Glutamatergic neuron (in vitro differentiated cells): Measurements from ENCODE around the gene MCCC2. TPM values are rescaled to one million over a fixed set of nuclear protein-coding genes. Genes with fewer than 3 reads are reported as not detected.

Source experiments
- DNase-seq: peaks from one replicate; pipeline ENCODE4 v3.0.0; 2022
- H3K27ac Mint-ChIP-seq: one replicate; pipeline ENCODE4 v1.8.0; 2020; ENCODE audit warnings: mild to moderate bottlenecking, mixed read lengths, inconsistent platforms; ENCODE audit not compliant: unreplicated experiment
- H3K27me3 Mint-ChIP-seq: one replicate; pipeline ENCODE4 v1.8.0; 2020; ENCODE audit warnings: mild to moderate bottlenecking, moderate library complexity, mixed read lengths, inconsistent platforms; ENCODE audit not compliant: unreplicated experiment
- H3K36me3 Mint-ChIP-seq: one replicate; pipeline ENCODE4 v1.8.0; 2020; ENCODE audit warnings: mild to moderate bottlenecking, mixed read lengths, inconsistent platforms; ENCODE audit not compliant: unreplicated experiment
- H3K4me1 Mint-ChIP-seq: one replicate; pipeline ENCODE4 v1.8.0; 2020; ENCODE audit warnings: mild to moderate bottlenecking, low read depth, mixed read lengths, inconsistent platforms; ENCODE audit not compliant: unreplicated experiment
- H3K4me3 Mint-ChIP-seq: one replicate; pipeline ENCODE4 v1.8.0; 2020; ENCODE audit warnings: mild to moderate bottlenecking, mixed read lengths, inconsistent platforms; ENCODE audit not compliant: unreplicated experiment
- H3K9me3 Mint-ChIP-seq: one replicate; pipeline ENCODE4 v1.8.0; 2020; ENCODE audit warnings: mild to moderate bottlenecking, moderate library complexity, mixed read lengths, inconsistent platforms; ENCODE audit not compliant: unreplicated experiment
- CTCF ChIP-seq: fragments of 200-600 bp; sonication (generic); IDR thresholded peaks from one replicate; pipeline ENCODE4 v1.5.0; 2021; ENCODE audit not compliant: partially characterized antibody, unreplicated experiment
- total RNA-seq: library from RNA; stranded (reverse); fragmentation: NEBNext Ultra II Directional; extraction: Animal tissue kit (Norgen Biotek cat#: 25700); gene quantifications from one replicate; pipeline ENCODE4 v1.2.1, GENCODE V29; 2021; ENCODE audit not compliant: unreplicated experiment

Gene MCCC2
- total RNA-seq, 1 donor from 2014 or later, result 17.3 TPM

GRCh38 chr5:71621741-71622140 lies 34.6 kb downstream of the MCCC2 start:
- H3K27ac Mint-ChIP-seq, result no peak overlapping the region

GRCh38 chr5:71623221-71623794 lies 36.2 kb downstream of the MCCC2 start:
- no peaks in the 10 kb centered on the region for H3K9me3 Mint-ChIP-seq
- H3K4me3 Mint-ChIP-seq, result no peak overlapping the region
- TF ChIP-seq CTCF, result no peak
- no peak overlapping the region for H3K27ac Mint-ChIP-seq
- no peaks in the 10 kb centered on the region for H3K27me3 Mint-ChIP-seq
- H3K4me1 Mint-ChIP-seq, result peaks cover 1% of the 10 kb centered on the region
- peaks cover 5% of the 10 kb centered on the region for H3K36me3 Mint-ChIP-seq
- DNase-seq, result no peak

More at GRCh38 chr5:71621741-71622140, 34.6 kb downstream of the MCCC2 start:
- no peaks in the 10 kb centered on the region for H3K9me3 Mint-ChIP-seq
- H3K27me3 Mint-ChIP-seq, result no peaks in the 10 kb centered on the region
- DNase-seq, result no peak
- H3K36me3 Mint-ChIP-seq, result peaks cover 5% of the 10 kb centered on the region
- no peak for TF ChIP-seq CTCF
- H3K4me3 Mint-ChIP-seq, result no peak overlapping the region
- H3K4me1 Mint-ChIP-seq, result peaks cover 1% of the 10 kb centered on the region

- Mint-ChIP-seq H3K4me1 (no peaks in the 10 kb centered on the region), H3K27ac (no peak overlapping the region), H3K36me3 (peaks cover 2% of the 10 kb centered on the region), H3K27me3 (no peaks in the 10 kb centered on the region), H3K4me3 (no peak overlapping the region), H3K9me3 (no peaks in the 10 kb centered on the region)
- no peak for TF ChIP-seq CTCF
- no peak for DNase-seq
Observed at GRCh38 chr5:71629950-71630349, 42.8 kb downstream of the MCCC2 start.

- Mint-ChIP-seq H3K4me1 (no peaks in the 10 kb centered on the region), H3K9me3 (no peaks in the 10 kb centered on the region), H3K4me3 (no peak overlapping the region), H3K36me3 (no peaks in the 10 kb centered on the region), H3K27ac (no peak overlapping the region), H3K27me3 (no peaks in the 10 kb centered on the region)
- no peak for TF ChIP-seq CTCF
- DNase-seq, result no peak
Observed at GRCh38 chr5:71631070-71631469, 43.9 kb downstream of the MCCC2 start.

- no peaks in the 10 kb centered on the region for H3K9me3 Mint-ChIP-seq
- H3K27me3 Mint-ChIP-seq, result no peaks in the 10 kb centered on the region
- H3K36me3 Mint-ChIP-seq, result no peaks in the 10 kb centered on the region
- no peaks in the 10 kb centered on the region for H3K4me1 Mint-ChIP-seq
- DNase-seq, result no peak
- H3K27ac Mint-ChIP-seq, result no peak overlapping the region
- no peak overlapping the region for H3K4me3 Mint-ChIP-seq
- TF ChIP-seq CTCF, result no peak
Observed at GRCh38 chr5:71632168-71632567, 45.0 kb downstream of the MCCC2 start.
